NOMO-1 treated with dmso at 0.1 percent for 144 hours (cell line): ENCODE data around the gene STX16.
"Not testable (repeated sequence)": the region's sequence is repeated elsewhere in the genome, so short reads cannot be mapped to it uniquely, and the experiment has no call there.

Experiments used
- DNase-seq: peaks from one replicate; lab custom pipeline; 2025; ENCODE audit not compliant: unreplicated experiment; lab: John Stamatoyannopoulos, UW

Gene STX16

GRCh38 chr20:58719971-58720371 is 68.9 kb downstream of the STX16 start:
- DNase-seq: no peak

- no peak for DNase-seq
These were observed 69.8 kb downstream of the STX16 start for GRCh38 chr20:58720890-58721289.

- no peak for DNase-seq
These were observed 71.1 kb downstream of the STX16 start for GRCh38 chr20:58721951-58722778.

GRCh38 chr20:58722877-58723627 is 72.0 kb downstream of the STX16 start:
- DNase-seq: no peak

- DNase-seq: no peak
These were observed 72.5 kb downstream of the STX16 start for GRCh38 chr20:58723628-58723984.

DNA sequence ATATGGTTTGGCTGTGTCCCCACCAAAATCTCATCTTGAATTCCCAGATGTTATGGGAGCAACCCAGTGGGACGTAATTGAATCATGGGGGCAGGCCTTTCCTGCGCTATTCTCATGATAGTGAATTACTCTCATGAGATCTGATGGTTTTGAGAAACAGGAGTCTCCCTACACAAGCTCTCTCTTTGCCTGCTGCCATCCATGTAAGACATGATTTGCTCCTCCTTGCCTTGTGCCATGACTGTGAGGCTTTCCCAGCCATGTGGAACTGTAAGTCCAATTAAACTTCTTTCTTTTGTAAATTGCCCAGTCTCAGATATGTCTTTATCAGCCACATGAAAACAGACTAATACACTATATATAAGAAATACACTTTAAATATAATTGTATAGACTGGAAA is 75.1 kb downstream of the STX16 start:
- DNase-seq: not testable (repeated sequence)
